Smooth muscle cell (in vitro differentiated cells): ENCODE results near the gene RBBP8. TPM values are rescaled to one million over a fixed set of nuclear protein-coding genes. Genes with fewer than 3 reads are reported as not detected.

Experiments
- DNase-seq: peaks from one replicate; lab custom pipeline; 2025; ENCODE audit not compliant: unreplicated experiment; lab: John Stamatoyannopoulos, UW
- H2AFZ ChIP-seq: fragments of 200-600 bp; sonication (generic); 2 replicates; pipeline ENCODE4 v1.6.0; 2016; ENCODE audit warnings: antibody characterized with exemption, low read depth, mild to moderate bottlenecking
- H3F3A ChIP-seq: fragments of 200-600 bp; sonication (generic); 2 replicates; pipeline ENCODE4 v1.6.0; 2017; ENCODE audit warnings: antibody characterized with exemption, low read depth
- H3K27ac ChIP-seq: fragments of 200-600 bp; sonication (generic); 2 replicates; pipeline ENCODE4 v1.5.1; 2016; ENCODE audit warnings: low read depth, mild to moderate bottlenecking
- H3K27me3 ChIP-seq: fragments of 200-600 bp; sonication (generic); 2 replicates; pipeline ENCODE4 v1.6.1; 2016; ENCODE audit warnings: low read depth, mild to moderate bottlenecking
- H3K36me3 ChIP-seq: fragments of 200-600 bp; sonication (generic); 2 replicates; pipeline ENCODE4 v1.5.1; 2016; ENCODE audit warnings: low read depth
- H3K4me1 ChIP-seq: fragments of 200-600 bp; sonication (generic); 2 replicates; pipeline ENCODE4 v1.5.1; 2016; ENCODE audit warnings: low read depth
- H3K4me2 ChIP-seq: fragments of 200-600 bp; sonication (generic); 2 replicates; pipeline ENCODE4 v1.6.0; 2016; ENCODE audit warnings: mild to moderate bottlenecking
- H3K4me3 ChIP-seq: fragments of 200-600 bp; sonication (generic); 2 replicates; pipeline ENCODE4 v1.5.1; 2016; ENCODE audit warnings: mild to moderate bottlenecking
- H3K79me2 ChIP-seq: fragments of 200-600 bp; sonication (generic); 2 replicates; pipeline ENCODE4 v1.6.0; 2016; ENCODE audit warnings: low read depth, mild to moderate bottlenecking
- H3K9ac ChIP-seq: fragments of 200-600 bp; sonication (generic); 2 replicates; pipeline ENCODE4 v1.6.0; 2016; ENCODE audit warnings: low read depth
- H3K9me3 ChIP-seq: fragments of 200-600 bp; sonication (generic); replicated peaks from 2 replicates; pipeline ENCODE4 v1.5.1; 2016; ENCODE audit warnings: low read depth
- H4K20me1 ChIP-seq: fragments of 200-600 bp; sonication (generic); 2 replicates; pipeline ENCODE4 v1.6.0; 2016; ENCODE audit warnings: low read depth
- WGBS: methylation state at CpG from one replicate; pipeline ENCODE4 v1.1.7; 2016; ENCODE audit warnings: low lambda C conversion rate; 5-methylcytosine and 5-hydroxymethylcytosine counted together
- polyA plus RNA-seq: library from polyadenylated mRNA; unstranded; fragments of >200 nt; fragmentation: Nextera tagmentation; extraction: Ambion mirVana; gene quantifications from 2 replicates; pipeline ENCODE4 v1.2.1, GENCODE V29; 2016
- total RNA-seq: library from RNA; depleted of rRNA; stranded (reverse); fragments of >200 nt; gene quantifications from 2 replicates; pipeline ENCODE4 v1.2.3, GENCODE V29; 2014
- TF ChIP-seq, protein P1 (sequence below): fragments of 200-600 bp; sonication (generic); IDR thresholded peaks from 2 replicates; pipeline ENCODE4 v1.5.1; 2017; ENCODE audit warnings: borderline replicate concordance, mild to moderate bottlenecking, antibody characterized with exemption; ENCODE audit not compliant: insufficient read depth, poor library complexity, severe bottlenecking

Gene RBBP8
- total and polyA plus RNA-seq, 2 experiments from 2014 or later, result 11.7 to 39.3 TPM

DNA sequence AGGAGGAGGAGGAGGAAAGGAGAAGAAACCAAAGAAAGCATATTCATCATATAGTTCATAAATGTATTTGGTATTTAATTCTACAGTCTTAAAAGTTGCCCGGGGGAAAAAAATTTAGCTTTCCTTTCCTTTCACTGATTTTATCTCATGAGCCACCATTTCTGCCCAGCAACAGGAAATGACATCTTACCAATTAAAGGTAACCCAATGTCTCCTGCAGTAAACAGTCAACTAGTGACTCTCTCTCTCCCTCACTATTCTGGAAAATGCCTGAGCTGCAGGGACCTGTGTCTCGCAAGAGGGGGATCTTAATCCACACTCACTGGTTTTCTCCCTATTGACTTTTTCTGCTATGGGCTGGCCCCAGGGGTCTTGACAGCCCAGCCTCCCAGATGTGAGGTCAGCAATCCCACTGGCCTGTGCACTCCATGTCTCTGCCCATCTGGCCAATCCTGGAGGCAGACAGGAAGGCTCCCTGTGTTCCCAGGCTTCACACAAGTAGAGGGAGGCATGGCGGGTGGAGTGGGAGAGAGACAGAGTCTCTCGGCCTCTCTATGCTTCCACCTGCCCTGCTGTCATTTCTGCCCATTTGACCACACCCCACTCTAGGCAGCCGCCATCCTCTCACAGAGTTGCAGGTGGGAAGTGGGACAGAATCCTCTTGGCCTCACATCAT is 116.7 kb downstream of the RBBP8 start:
- H3K9me3 ChIP-seq, result no peaks in the 10 kb centered on the region
- no peak overlapping the region for H2AFZ ChIP-seq
- no peak overlapping the region for H3K9ac ChIP-seq
- no peak for DNase-seq
- H3K4me2 ChIP-seq, result no peak overlapping the region
- WGBS, result 92% methylated on average over 5 of the region's 5 CpGs
- no peaks in the 10 kb centered on the region for H4K20me1 ChIP-seq
- H3K27ac ChIP-seq, result no peak overlapping the region
- TF ChIP-seq, protein P1, sequence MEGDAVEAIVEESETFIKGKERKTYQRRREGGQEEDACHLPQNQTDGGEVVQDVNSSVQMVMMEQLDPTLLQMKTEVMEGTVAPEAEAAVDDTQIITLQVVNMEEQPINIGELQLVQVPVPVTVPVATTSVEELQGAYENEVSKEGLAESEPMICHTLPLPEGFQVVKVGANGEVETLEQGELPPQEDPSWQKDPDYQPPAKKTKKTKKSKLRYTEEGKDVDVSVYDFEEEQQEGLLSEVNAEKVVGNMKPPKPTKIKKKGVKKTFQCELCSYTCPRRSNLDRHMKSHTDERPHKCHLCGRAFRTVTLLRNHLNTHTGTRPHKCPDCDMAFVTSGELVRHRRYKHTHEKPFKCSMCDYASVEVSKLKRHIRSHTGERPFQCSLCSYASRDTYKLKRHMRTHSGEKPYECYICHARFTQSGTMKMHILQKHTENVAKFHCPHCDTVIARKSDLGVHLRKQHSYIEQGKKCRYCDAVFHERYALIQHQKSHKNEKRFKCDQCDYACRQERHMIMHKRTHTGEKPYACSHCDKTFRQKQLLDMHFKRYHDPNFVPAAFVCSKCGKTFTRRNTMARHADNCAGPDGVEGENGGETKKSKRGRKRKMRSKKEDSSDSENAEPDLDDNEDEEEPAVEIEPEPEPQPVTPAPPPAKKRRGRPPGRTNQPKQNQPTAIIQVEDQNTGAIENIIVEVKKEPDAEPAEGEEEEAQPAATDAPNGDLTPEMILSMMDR, result no peak
- no peaks in the 10 kb centered on the region for H3K4me1 ChIP-seq
- H3K79me2 ChIP-seq, result no peaks in the 10 kb centered on the region
- H3F3A ChIP-seq, result no peaks in the 10 kb centered on the region
- no peaks in the 10 kb centered on the region for H3K27me3 ChIP-seq
- H3K36me3 ChIP-seq, result no peaks in the 10 kb centered on the region
- no peak overlapping the region for H3K4me3 ChIP-seq

GRCh38 chr18:23053776-23054457 is 120.8 kb downstream of the RBBP8 start:
- Histone ChIP-seq H3K27me3 (no peaks in the 10 kb centered on the region), H4K20me1 (no peaks in the 10 kb centered on the region), H3K9me3 (no peaks in the 10 kb centered on the region), H3K27ac (no peak overlapping the region), H3K4me3 (no peak overlapping the region), H3K9ac (no peak overlapping the region), H3K4me2 (no peak overlapping the region), H3K79me2 (no peaks in the 10 kb centered on the region), H3K36me3 (no peaks in the 10 kb centered on the region), H3F3A (no peaks in the 10 kb centered on the region), H3K4me1 (no peaks in the 10 kb centered on the region), H2AFZ (no peak overlapping the region)
- DNase-seq, result no peak
- WGBS, result 62% methylated on average over 15 of the region's 15 CpGs
- TF ChIP-seq, protein P1, result peak; percentile 17

DNA sequence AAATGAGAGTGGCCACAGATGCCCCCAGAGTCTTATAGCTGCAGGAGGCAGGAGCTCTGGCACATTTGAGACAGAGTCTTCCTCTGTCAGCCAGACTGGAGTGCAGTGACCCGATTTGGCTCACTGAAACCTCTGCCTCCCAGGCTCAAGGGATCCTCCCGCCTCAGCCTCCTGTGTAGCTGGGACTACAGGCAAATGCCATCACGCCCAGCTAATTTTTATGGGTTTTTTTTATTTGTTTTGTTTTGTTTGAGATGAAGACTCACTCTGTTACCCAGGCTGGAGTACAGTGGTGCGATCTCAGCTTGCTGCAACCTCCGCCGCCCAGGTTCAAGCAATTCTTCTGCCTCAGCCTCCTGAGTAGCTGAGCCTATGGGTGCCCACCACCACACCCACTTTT is 121.4 kb downstream of the RBBP8 start:
- H4K20me1 ChIP-seq, result no peaks in the 10 kb centered on the region
- DNase-seq, result no peak
- H3K9ac ChIP-seq, result no peak overlapping the region
- no peak overlapping the region for H3K4me2 ChIP-seq
- H3K4me1 ChIP-seq, result no peaks in the 10 kb centered on the region
- H3K9me3 ChIP-seq, result no peaks in the 10 kb centered on the region
- WGBS, result 93% methylated on average over 6 of the region's 6 CpGs
- H3K4me3 ChIP-seq, result no peak overlapping the region
- TF ChIP-seq, protein P1, result no peak
- H3K79me2 ChIP-seq, result no peaks in the 10 kb centered on the region
- H2AFZ ChIP-seq, result no peak overlapping the region
- H3K27me3 ChIP-seq, result no peaks in the 10 kb centered on the region
- no peaks in the 10 kb centered on the region for H3F3A ChIP-seq
- H3K27ac ChIP-seq, result no peak overlapping the region
- H3K36me3 ChIP-seq, result no peaks in the 10 kb centered on the region
